ENCODE measurements around the gene DYNLRB2. TPM values are rescaled to one million over a fixed set of nuclear protein-coding genes. Genes with fewer than 3 reads are reported as not detected.
A peak's percentile ranks its signal among the peaks of the same experiment; 100 is the strongest.

Gene DYNLRB2
- total RNA-seq, 1 donor from 2014 or later, result not detected

- TF ChIP-seq CTCF (IDR thresholded peaks at IDR 0.05) (no peak), EZH2 (IDR thresholded peaks at IDR 0.05) (no peak), EZH2phosphoT487 (IDR thresholded peaks at IDR 0.05) (no peak)
- H3K4me2 ChIP-seq, result peak overlapping the region; percentile 92
- H3K27me3 ChIP-seq, result peaks cover 87% of the 10 kb centered on the region
- no peaks in the 10 kb centered on the region for H3K9me3 ChIP-seq (ENCODE audit: low read depth)
- peak overlapping the region; percentile 98 for H2AFZ ChIP-seq (replicated peaks)
- Mint-ChIP-seq H3K36me3 (no peaks in the 10 kb centered on the region), H3K27ac (peak overlapping the region; percentile 67), H3K27me3 (ENCODE audit: insufficient read depth, low read depth) (no peaks in the 10 kb centered on the region), H3K4me1 (peaks cover 12% of the 10 kb centered on the region), H3K4me3 (peak overlapping the region; percentile 87), H3K9me3 (no peaks in the 10 kb centered on the region)
- peak overlapping the region; percentile 80 for H3K4me3 ChIP-seq
- no peak for DNase-seq (ENCODE audit: low spot score)
- H3K36me3 ChIP-seq, result no peaks in the 10 kb centered on the region
- H3K79me2 ChIP-seq (ENCODE audit: low read depth), result no peaks in the 10 kb centered on the region
- H3K4me1 ChIP-seq, result no peaks in the 10 kb centered on the region
- no peaks in the 10 kb centered on the region for H3F3A ChIP-seq (ENCODE audit: low read depth)
- no peaks in the 10 kb centered on the region for H4K20me1 ChIP-seq (ENCODE audit: low read depth)
- no peak overlapping the region for H3K27ac ChIP-seq
- H3K9ac ChIP-seq, result no peak overlapping the region
Observed at GRCh38 chr16:80541306-80541694, 507 bp downstream of the DYNLRB2 start.

- no peaks in the 10 kb centered on the region for H3F3A ChIP-seq (ENCODE audit: low read depth)
- no peak overlapping the region for H3K4me3 ChIP-seq
- H3K4me1 ChIP-seq, result no peaks in the 10 kb centered on the region
- TF ChIP-seq CTCF (IDR thresholded peaks at IDR 0.05), result no peak
- no peak for TF ChIP-seq EZH2 (IDR thresholded peaks at IDR 0.05)
- TF ChIP-seq EZH2phosphoT487 (IDR thresholded peaks at IDR 0.05), result no peak
- no peaks in the 10 kb centered on the region for H3K9me3 ChIP-seq (ENCODE audit: low read depth)
- no peak overlapping the region for H3K4me2 ChIP-seq
- DNase-seq (ENCODE audit: low spot score), result no peak
- no peaks in the 10 kb centered on the region for H3K36me3 ChIP-seq
- H4K20me1 ChIP-seq (ENCODE audit: low read depth), result no peaks in the 10 kb centered on the region
- Mint-ChIP-seq H3K27ac (no peak overlapping the region), H3K9me3 (no peaks in the 10 kb centered on the region), H3K27me3 (ENCODE audit: insufficient read depth, low read depth) (no peaks in the 10 kb centered on the region), H3K4me1 (peaks cover 12% of the 10 kb centered on the region), H3K36me3 (no peaks in the 10 kb centered on the region), H3K4me3 (no peak overlapping the region)
- H2AFZ ChIP-seq (replicated peaks), result no peak overlapping the region
- no peaks in the 10 kb centered on the region for H3K79me2 ChIP-seq (ENCODE audit: low read depth)
- H3K27ac ChIP-seq, result no peak overlapping the region
- H3K9ac ChIP-seq, result no peak overlapping the region
- H3K27me3 ChIP-seq, result peaks cover 87% of the 10 kb centered on the region
Observed at GRCh38 chr16:80543162-80543561, 2.4 kb downstream of the DYNLRB2 start.

- no peaks in the 10 kb centered on the region for H3K4me1 ChIP-seq
- no peak overlapping the region for H3K27ac ChIP-seq
- no peak overlapping the region for H3K4me2 ChIP-seq
- H3F3A ChIP-seq (ENCODE audit: low read depth), result no peaks in the 10 kb centered on the region
- no peaks in the 10 kb centered on the region for H3K9me3 ChIP-seq (ENCODE audit: low read depth)
- Mint-ChIP-seq H3K4me3 (no peak overlapping the region), H3K9me3 (no peaks in the 10 kb centered on the region), H3K27me3 (ENCODE audit: insufficient read depth, low read depth) (no peaks in the 10 kb centered on the region), H3K27ac (no peak overlapping the region), H3K36me3 (no peaks in the 10 kb centered on the region), H3K4me1 (peaks cover 12% of the 10 kb centered on the region)
- no peak overlapping the region for H3K4me3 ChIP-seq
- H2AFZ ChIP-seq (replicated peaks), result no peak overlapping the region
- no peaks in the 10 kb centered on the region for H3K36me3 ChIP-seq
- no peak for TF ChIP-seq EZH2phosphoT487 (IDR thresholded peaks at IDR 0.05)
- no peak for TF ChIP-seq CTCF (IDR thresholded peaks at IDR 0.05)
- no peak for TF ChIP-seq EZH2 (IDR thresholded peaks at IDR 0.05)
- H3K9ac ChIP-seq, result no peak overlapping the region
- DNase-seq (ENCODE audit: low spot score), result no peak
- no peaks in the 10 kb centered on the region for H4K20me1 ChIP-seq (ENCODE audit: low read depth)
- H3K27me3 ChIP-seq, result peaks cover 77% of the 10 kb centered on the region
- H3K79me2 ChIP-seq (ENCODE audit: low read depth), result no peaks in the 10 kb centered on the region
Observed at GRCh38 chr16:80544326-80544725, 3.5 kb downstream of the DYNLRB2 start.

Data from neural progenitor cell (in vitro differentiated cells).